GM18499 (cell line): ENCODE data around the gene FXYD2.
"Not testable (repeated sequence)": the region's sequence is repeated elsewhere in the genome, so short reads cannot be mapped to it uniquely, and the experiment has no call there.

Experiments used
- ATAC-seq: cut with Tn5 transposase; IDR thresholded peaks from one replicate; pipeline ENCODE4 v1.9.1; 2021; ENCODE audit warnings: moderate number of reproducible peaks; ENCODE audit not compliant: insufficient read depth, unreplicated experiment

FXYD2 gene

DNA sequence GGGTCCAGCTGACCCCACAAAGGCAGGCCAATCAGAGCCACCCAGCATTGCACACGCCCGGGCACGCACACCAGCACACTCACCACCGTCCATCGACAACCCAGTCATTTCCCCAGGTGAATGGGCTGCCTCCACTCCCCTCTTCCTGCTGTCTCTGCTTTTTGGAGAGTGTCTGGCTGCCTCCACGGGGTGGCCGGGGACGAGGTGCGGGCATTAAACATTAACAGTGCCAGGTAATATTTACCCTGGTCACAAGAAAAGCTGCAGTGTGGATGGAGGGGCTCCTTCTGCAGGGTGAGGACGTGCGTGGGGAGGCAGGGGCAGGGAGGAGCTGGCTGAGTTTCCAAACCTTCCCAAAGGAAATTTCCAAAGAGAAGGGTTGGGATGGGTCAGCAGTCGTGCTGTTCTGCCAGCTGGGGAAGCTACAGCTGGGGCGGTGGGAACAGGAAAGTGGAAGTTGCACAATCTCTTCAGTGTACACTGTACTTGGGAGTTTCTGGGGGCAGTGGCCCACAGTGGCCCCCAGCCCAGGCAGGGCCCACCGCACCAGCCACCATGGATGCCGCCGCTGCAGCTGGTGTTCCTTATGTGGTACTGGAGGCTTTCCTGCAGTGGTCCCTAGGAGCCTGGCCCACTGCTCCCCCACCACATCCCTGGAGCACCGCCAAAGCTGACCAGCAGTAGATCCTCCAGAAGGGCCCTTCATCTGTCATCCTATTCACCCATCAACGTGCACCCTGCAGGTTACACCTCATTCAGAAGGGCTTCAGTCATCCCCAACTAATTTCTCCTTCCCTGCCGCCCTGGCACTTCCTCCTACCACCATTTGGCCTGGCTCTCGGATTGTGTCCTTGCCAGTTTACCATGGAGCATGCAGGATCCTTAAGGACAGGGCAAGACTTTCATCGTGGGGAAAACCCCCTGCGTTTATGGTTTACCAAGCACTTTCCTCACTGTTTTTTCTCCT lies at the start of gene FXYD2:
Gene FXYD2 (minus strand): TSS at position 174 of the 967 bp plus-strand sequence. CDS start 66 bp downstream, at position 108.
- ATAC-seq, result no peak

DNA sequence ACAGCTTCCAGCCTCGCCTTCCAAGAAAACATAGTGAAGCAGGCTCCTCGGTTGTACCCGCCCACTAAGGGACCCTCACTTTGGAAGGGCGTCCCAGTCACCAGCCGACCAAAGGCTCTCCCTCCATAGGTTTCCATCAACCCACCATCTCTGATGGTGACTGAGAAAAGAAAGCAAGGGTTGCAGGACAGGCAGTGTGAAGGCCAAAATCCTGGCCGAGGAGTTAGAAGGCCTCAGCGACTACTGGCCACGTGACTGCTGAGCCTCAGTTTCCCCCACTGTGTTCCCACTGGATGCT lies 49.2 kb upstream of the FXYD2 start:
- ATAC-seq, result no peak

DNA sequence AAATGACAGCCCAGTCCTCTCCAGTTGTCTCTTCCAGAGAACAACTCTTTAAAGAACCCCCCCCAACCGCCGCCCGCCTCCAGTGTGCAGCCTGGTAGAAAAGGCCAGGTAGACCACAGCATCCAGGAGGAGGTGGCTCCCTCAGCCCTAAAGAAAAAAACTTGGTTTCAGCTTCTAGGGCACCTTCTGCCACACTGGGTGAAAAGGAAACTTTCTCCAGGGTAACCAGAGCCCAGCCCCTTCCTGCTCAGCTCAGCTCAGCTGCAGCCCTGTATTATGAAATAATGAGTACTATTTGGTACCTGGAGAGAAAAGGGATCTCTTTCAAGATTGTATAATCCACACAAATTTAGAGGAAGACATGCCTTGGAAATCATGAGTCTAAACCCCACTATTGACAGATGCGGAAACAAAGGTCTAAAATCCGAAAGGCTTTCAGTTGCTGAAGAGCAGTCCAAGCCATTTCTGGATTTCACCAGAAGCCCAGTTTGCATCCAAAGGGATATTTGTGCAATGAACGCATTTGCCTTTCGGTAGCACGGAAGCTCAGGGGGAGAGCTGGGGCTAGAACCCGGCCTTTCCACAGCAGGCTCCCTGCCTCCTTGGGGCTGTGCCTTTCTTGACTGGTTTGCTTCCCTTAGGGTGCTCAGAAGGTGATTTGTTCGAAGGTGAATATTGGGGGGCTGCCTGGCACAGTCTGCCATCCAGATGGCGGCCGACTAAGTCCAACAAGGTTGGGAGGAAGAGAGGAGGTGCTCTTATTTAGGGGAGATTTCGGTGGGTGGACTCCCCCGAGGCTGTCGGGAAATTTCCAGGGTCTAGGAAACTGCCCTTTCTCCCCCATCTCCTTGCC lies 48.7 kb upstream of the FXYD2 start:
- no peak for ATAC-seq

DNA sequence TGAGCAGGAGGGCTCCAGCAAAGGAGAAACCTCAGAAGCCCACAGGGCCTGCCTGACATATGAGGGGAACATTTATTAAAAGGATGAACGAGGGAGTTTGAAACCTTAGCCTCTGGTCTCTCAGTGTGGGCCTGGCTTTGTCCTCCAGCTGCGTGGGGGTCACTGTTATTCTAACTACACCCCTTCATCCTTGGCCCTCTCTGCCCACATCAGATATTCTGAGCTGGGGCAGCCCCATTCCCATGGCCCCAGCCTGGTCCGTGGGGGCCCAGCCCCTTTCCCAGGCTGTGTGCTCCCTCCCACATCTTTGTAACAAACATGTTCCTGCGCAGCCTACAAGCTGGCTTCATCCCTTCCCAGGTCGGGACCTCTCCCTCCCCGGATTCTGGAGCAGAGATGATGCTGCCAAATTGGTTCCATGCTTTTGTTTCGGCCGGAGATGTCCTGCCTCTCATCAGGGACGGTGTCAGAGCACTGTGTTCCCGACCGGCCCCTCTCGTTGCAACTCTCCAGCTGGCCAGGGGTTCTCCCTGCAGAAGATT lies 47.9 kb upstream of the FXYD2 start:
- no peak for ATAC-seq

DNA sequence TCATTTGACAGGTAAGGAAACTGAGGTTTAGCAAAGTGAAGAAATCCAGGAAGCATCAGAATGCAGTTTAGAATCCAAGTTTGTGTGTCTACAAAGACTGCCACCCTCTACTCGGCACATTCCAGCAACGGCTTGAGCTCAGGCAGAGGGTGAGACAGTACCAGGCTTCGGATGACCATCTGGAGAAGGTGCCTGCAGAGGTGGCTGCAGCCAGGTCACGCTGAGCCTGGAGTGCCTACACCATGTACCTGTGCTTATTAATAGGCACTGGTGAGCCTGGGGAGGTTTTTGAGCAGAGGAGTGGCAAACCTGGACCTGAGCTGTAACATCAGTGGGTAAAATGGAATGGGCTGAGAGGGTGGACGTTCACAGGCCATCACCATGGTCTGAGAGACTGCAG lies 47.2 kb upstream of the FXYD2 start:
- ATAC-seq, result no peak

DNA sequence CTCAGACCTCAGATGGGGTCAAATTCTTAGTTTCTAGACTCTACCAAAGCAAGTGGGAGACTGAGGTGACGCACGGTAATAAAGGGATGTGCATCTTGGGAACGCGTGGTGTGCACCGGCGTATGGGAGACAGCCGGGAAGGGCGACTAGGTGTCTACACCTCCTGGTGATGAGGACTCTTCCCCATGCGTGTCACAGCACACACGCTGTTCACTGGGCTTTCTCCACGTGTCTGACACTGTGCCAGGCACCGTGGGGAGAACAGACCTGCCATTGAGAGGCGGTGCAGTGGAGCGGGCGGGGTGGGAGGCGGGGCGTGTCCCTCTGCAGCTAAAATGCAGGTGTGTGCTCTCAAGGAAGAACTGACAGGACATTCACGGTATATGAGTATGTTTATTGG lies 46.6 kb upstream of the FXYD2 start:
- ATAC-seq, result no peak

DNA sequence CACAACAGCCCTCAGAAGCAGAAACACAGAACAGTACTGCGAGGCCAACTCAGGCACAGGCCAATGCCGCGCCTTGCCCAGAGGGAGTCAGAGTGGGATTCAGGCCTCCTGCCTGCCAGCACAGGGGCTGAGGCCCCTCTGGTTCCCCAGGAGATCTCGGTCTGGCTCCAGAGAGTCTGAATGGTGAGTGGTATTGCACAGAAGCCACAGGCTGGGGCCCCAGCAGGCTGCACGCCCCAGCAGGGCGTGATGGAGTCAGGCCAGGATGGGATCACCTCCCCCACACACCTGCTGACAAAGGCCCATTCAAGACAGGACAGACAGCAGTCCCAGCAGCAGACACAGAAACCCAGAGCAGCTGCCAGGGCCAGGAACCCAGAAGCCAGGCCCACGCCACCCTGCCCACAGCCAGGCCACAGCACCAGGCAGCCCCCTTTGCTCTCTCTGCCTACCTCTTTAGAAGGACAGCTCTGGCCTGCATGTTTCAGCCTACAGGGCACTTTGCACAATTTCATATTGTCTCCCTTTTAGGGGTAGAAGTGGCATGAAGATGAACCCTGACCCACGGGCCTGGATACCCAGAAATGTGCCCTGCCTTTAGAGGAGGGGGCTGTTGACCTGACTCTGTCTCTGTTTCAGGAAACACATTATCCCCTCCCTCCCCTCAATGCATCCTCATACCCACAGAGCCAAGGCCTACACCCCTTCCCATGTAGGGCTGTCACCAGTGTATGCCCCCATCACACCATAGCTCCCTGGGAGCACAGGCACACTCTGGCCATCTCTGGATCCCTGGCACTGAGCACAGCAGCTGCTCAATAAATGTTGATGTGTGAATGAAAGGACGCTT lies 45.8 kb upstream of the FXYD2 start:
- no peak for ATAC-seq

DNA sequence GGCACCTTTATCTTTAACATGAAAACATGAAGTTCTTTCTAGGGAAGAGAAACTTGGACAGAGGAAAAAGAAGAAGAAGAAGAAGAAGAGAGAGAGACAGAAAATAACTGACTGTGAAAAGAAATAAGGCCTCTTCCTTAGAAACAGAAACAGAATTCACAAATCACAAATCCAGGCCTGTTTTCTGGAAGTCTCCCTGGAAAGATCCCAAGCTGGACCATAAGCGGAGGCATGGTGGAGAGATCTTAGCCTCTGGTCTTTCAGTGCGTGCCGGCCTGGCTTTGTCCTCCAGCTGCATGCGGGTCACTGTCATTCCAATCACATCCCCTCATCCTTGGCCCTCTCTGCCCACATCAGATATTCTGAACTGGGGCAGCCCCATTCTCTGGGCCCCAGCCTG lies 45.1 kb upstream of the FXYD2 start:
- ATAC-seq, result no peak

DNA sequence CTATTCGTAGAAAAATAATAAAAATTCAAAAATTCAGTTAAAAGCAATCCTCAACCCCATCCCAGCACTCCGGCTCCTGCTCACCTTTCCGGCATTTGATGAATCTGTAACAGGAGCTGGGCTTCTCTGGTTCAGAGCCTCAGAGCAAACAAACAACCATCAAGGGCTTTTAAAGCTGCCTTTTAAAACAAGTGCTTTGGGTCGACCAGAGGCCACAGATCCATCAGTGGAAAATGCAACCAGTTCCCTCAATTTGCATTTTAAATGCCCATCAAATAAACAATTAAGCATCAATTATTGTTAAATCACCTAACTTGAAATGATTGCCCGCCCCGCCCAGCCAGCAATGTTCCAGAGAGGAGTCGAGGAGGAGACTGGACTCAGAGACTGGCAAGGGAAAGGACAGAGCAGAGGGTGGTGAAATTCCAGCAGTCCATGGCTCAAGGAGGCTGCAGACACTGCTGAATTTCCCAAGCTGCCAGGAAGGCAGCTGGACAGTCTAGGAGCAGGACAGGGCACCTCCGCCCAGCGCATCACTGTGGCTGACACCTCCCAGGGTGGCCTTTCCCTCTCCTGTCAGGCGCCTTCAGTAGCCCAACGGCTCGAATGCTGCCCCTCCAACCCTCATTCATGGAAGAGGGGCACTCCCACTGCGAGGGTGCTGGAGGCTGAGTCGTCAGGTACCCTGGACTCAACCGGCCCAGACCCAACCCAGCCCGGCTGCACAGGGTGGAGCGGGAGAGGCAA lies 44.4 kb upstream of the FXYD2 start:
- no peak for ATAC-seq

DNA sequence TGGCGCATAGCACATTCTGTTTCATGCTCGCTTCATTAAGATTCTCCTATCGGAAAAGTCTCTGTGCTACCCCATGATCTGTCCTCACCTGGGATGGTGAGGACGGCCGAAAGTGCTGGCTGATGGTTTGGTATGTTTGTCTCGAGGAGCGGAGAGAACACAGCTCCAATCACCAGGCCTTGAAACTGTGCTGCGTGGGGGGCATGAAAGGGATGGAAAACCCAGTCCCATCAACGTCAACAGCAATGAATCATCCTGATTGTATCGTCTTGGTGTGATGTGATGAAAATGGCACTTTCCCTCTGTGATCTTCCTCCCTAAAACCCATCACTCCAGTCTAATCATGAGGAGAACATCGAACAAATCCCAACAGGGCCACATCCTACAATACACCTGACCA lies 43.5 kb upstream of the FXYD2 start:
- ATAC-seq, result no peak

DNA sequence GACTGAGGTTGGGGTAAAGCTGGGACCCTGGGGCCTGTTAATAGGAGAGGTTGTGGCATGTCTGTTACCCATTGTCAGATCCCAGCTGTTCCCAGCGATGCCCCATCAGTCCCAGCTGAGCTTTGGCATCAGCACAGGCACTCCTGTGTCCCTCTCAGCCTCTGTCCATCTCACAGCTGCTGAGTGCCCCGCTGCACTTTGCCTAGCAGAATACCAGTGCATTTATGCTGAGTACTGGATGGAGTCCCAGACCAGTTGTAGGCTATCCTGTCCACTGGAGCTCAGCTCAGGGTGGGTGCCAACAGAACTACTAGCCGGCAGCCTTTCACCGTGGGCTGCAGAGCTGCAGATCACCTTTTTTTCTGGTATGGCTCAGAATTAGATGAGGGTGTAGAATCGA lies 42.0 kb upstream of the FXYD2 start:
- no peak for ATAC-seq

DNA sequence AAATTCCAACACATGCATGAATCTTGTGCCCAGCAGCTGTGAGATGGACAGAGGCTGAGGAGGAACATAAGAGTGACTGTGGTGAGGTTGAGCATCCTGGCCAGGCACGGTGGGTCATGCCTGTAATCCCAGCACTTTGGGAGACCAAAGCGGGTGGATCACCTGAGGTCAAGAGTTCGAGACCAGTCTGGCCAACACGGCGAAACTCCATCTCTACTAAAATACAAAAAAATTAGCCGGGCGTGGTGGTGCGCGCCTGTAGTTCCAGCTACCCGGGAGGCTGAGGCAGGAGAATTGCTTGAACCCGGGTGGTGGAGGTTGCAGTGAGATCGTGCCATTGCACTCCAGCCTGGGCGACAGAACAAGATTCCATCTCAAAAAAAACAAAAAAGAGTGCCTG lies 41.0 kb upstream of the FXYD2 start:
- not testable (repeated sequence) for ATAC-seq

DNA sequence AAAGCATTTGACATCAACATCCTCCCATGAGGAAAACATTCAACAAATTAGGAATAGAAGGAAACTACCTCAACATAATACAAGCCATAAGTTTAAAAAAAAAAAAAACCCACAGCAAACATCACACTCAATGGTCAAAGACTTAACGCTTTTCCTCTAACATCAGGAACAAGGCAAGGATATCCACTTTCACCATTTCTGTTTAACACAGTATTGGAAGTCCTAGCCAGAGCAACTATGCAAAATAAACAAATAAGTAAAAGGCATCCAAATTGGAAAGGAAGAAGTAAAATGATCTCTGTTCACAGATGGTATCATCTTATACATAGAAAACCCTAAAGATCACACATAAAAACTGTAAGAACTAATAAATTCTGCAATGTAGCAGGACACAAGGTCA lies 38.8 kb upstream of the FXYD2 start:
- no peak for ATAC-seq

DNA sequence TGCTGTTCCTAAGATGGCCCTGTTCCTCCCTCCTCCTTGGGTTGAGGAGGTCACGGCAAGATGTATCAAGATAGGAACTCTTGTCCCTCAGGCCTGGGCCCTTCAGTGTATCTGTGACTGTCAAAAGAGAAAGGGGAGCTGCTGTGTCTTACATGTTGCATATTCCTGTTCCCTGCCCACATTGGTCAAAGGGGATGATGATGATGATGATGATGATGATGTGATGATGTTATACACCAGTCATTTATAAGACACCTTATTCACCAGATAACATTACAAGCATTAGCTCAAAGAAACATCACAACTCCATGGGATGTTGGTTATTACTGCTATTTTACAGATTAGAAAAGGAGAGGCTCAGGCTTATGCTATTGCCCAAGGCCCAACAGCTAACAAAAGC lies 38.2 kb upstream of the FXYD2 start:
- no peak for ATAC-seq

DNA sequence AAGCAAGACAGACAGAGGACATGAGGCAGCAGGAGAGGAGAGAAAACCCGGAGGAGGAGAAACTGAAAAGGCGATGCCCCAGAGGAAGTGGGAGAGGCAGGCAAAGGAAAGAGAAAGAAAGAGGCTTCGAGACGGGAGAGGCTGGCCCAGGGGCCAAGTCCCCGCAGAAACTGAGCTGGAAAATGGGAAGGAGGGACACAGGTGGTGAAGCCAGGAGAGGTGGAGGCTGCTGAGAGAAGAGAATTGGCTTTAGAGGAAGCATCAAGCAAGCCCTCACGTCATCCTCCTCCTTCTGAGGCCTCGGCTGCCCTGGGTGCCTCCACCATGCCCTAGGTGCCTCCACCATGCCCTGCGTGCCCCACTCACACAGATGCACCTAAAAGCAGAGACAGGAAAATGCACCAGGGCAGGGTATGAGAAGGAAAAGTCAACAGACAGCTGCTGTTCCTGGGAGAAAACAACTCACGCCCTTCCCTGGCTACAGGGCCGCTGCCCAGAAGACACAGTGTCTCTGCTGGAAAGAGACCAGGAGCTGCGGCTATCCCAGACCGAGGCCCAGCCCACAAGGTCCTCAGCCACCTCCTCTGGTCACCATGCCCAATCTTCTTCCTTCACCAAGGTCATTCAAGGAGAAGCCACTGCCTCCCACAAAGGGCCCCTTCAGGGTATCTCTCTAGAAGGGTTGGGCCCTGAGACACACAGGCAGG lies 37.6 kb upstream of the FXYD2 start:
- ATAC-seq, result no peak

DNA sequence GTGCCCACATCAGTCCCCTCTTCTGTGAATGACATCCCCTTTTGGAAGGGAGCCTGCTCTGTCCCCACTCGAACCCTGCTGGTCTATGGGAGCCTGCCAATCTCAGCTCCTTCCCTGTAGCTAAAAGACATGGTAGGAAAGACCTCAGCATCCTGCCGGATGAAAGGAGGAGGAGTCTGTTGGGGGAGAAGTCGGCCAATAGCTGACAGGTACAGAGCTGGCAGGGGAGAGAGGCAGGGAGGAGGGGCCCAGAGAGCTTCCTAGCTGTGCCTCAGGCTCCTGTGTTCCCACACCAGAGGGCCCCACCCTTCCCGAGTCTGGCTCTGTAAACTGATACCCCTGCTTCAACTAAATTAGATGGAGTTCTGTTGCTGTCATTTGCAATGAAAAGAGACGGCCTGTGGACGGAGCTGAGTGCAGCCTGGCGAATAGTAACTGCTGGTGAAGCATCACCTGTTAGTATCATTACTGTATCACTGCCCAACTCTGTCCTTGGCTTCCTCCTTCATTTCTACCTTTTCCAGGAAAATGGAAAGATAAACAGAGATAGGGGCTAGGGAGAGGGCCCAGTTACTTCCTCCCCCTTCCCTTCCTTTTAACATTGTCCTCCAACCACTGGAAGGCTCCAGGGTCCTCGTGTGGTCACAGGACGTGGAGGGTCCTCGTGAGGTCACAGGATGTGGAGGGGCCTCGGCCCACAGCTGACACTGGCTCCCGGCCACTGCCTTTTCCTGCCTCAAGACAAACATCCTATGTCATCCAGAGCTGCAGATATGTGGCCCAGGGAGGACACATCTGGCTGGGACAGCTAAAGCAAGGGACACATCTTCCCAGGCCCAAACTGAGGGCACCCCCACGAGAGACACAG lies 36.8 kb upstream of the FXYD2 start:
- no peak for ATAC-seq

DNA sequence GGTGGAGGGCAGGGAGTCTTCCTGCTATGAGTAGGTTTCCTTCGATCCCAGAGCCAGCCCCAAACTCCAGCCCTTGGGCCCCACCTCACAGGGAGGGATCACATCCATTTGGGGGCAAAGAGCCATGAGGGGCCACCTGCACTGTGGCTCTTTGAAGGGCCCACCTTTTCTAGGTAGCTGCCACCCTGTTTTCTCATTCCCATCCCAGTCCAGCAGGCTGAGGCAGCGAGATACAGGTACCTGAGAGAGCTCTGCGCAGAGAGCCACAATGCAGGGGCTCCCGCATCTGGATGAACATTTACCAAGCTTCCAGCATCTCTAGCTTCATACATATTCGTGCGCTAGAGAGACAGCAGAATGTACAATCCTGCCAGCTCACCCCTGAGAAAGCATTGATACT lies 35.6 kb upstream of the FXYD2 start:
- no peak for ATAC-seq

DNA sequence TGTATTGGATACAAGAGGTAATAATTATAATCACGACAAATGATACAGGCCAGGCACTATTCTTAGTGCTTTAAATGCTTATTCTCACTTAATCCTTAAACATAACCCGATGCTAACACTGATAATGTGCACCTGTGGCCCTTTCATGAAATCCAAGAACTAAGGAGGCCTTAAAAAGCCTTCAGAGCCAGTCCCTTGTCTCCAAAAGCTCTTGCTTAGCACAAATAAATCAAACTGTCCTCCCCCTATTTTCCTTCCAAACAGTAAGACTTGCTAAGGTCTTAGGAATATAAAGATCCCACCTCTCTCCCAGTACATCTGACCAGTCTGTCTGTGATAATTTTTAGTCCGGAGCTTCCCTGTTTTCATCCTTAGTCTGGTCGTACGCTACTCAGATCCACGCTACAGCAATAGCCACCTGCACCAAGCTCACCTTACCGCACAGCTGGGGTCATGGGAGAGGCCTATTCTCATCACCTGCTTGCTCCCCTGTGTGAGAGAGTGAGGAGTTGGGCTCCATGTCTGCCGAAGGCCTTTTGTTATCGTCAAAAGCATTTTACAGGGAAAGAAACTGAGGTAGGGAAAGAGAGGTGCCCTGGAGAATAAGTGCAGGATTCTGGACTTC lies 35.1 kb upstream of the FXYD2 start:
- ATAC-seq, result no peak
